Measurements from ENCODE around the gene MED23. TPM values are rescaled to one million over a fixed set of nuclear protein-coding genes. Genes with fewer than 3 reads are reported as not detected.
"Not testable (repeated sequence)": the region's sequence is repeated elsewhere in the genome, so short reads cannot be mapped to it uniquely, and the experiment has no call there.

Gene MED23
- total and polyA plus RNA-seq, 7 experiments from 2014 or later: 11.1 to 59.1 (median 50.1) TPM

DNA sequence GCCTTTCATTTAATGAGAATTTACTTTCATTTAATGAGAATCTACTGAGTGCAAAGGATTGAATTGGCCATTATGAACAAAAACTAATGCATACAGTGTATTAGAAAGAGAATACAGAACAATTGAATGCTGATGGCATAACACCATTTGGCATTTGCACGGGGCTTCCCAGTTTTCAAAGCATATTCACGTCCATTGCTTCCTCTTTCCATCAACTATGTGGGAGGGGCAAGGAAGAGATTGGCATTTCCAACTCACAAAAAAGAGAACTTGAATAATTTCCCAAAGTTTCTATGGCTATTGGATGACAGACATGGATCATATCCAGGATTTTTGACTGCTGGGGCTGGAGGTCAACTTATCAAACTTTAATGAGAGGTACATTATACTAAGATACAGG lies 78.2 kb downstream of the MED23 start:
- Histone ChIP-seq H3K27ac (ENCODE audit: low read depth, low read length) (no peak overlapping the region), H3K4me1 (ENCODE audit: control insufficient read depth in 2 of 2, insufficient read depth in 2 of 2, low read length in 2 of 2) (no peaks in the 10 kb centered on the region), H3K4me3 (ENCODE audit: low read length) (no peak overlapping the region), H3K9me3 (ENCODE audit: control insufficient read depth in 2 of 3, low read length in 3 of 3) (no peaks in the 10 kb centered on the region), H3K27me3 (ENCODE audit: control insufficient read depth in 2 of 2, insufficient read depth in 2 of 2, low read length in 2 of 2) (no peaks in the 10 kb centered on the region), H3K36me3 (ENCODE audit: control insufficient read depth in 2 of 3, insufficient read depth in 3 of 3, low read length in 3 of 3) (no peaks in the 10 kb centered on the region)
- DNase-seq (no peak), ATAC-seq (no peak)
- intact Hi-C loops (cut with micrococcal nuclease): no loop called here
- ChIA-PET CTCF (no interaction called here), POLR2A (no interaction called here)
- no peaks in the 10 kb centered on the region for H3K36me3 Mint-ChIP-seq
- H3K4me3 Mint-ChIP-seq: no peak overlapping the region
- H3K4me1 Mint-ChIP-seq: no peaks in the 10 kb centered on the region
- H3K27me3 Mint-ChIP-seq: peaks cover 0 to 12% (median 2%) of the 10 kb centered on the region in 5 donors
- H3K9me3 Mint-ChIP-seq: no peaks in the 10 kb centered on the region
- no peak overlapping the region for H3K27ac Mint-ChIP-seq

DNA sequence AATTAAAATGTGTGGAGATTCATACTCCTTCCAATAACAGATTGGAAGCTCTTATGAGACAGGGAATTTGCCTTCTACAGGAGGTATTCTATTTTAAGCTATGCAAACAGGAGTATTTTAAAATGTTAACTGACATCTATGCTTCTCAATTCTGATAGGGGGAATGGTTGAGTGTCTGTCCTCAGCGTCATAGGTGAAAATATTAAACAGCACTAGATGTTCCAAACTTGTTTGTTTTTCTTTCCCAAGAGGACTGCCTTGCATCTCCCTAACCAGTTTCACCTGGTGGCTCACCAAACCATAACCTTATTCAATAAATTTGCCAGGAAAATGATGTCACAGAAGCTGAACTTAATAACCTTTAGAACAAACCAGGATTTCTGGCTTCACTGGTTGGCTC lies 79.6 kb downstream of the MED23 start:
- POLR2A ChIA-PET: no interaction called here
- intact Hi-C loops (cut with micrococcal nuclease): no loop called here

DNA sequence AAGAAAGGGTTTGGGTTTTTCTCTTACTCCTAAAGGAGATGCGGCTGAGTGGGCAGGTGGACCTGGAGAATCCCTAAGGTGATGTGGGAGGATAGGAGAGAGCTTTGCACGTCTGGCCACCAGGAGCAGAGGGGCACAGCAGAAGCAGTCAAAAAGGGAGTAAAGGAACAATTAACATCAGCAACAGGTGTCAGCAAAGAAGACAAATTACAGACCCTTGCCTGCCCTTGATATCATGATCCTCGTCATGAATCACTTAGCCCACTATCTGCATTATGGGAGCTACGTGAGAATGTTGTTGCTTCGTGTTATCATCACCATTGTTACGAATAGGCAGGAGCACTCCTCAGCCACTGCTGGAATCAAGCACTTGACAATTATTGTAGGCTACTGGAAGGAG lies 80.6 kb downstream of the MED23 start:
- Mint-ChIP-seq H3K36me3 (no peaks in the 10 kb centered on the region), H3K27ac (no peak overlapping the region), H3K4me3 (no peak overlapping the region), H3K4me1 (no peaks in the 10 kb centered on the region), H3K9me3 (no peaks in the 10 kb centered on the region), H3K27me3 (peaks cover 0 to 22% (median 0%) of the 10 kb centered on the region in 5 donors)
- ATAC-seq: no peak
- intact Hi-C loops (cut with micrococcal nuclease): no loop called here
- ChIA-PET CTCF (no interaction called here), POLR2A (no interaction called here)
- DNase-seq: no peak
- no peak overlapping the region for H3K4me3 ChIP-seq (ENCODE audit: low read length)
- no peaks in the 10 kb centered on the region for H3K4me1 ChIP-seq (ENCODE audit: control insufficient read depth in 2 of 2, insufficient read depth in 2 of 2, low read length in 2 of 2)
- no peaks in the 10 kb centered on the region for H3K36me3 ChIP-seq (ENCODE audit: control insufficient read depth in 2 of 3, insufficient read depth in 3 of 3, low read length in 3 of 3)
- no peaks in the 10 kb centered on the region for H3K9me3 ChIP-seq (ENCODE audit: control insufficient read depth in 2 of 3, low read length in 3 of 3)
- no peaks in the 10 kb centered on the region for H3K27me3 ChIP-seq (ENCODE audit: control insufficient read depth in 2 of 2, insufficient read depth in 2 of 2, low read length in 2 of 2)
- no peak overlapping the region for H3K27ac ChIP-seq (ENCODE audit: low read depth, low read length)

More for the DNA sequence above, 79.6 kb downstream of the MED23 start:
- Histone ChIP-seq H3K4me1 (ENCODE audit: control insufficient read depth in 2 of 2, insufficient read depth in 2 of 2, low read length in 2 of 2) (no peaks in the 10 kb centered on the region), H3K4me3 (ENCODE audit: low read length) (no peak overlapping the region), H3K27me3 (ENCODE audit: control insufficient read depth in 2 of 2, insufficient read depth in 2 of 2, low read length in 2 of 2) (no peaks in the 10 kb centered on the region), H3K9me3 (ENCODE audit: control insufficient read depth in 2 of 3, low read length in 3 of 3) (no peaks in the 10 kb centered on the region), H3K36me3 (ENCODE audit: control insufficient read depth in 2 of 3, insufficient read depth in 3 of 3, low read length in 3 of 3) (no peaks in the 10 kb centered on the region), H3K27ac (ENCODE audit: low read depth, low read length) (no peak overlapping the region)
- H3K4me1 Mint-ChIP-seq: no peaks in the 10 kb centered on the region
- CTCF ChIA-PET: interaction anchor here (0.7 kb wide), 1 partner anchor 362 kb away, joined by 3 read pairs; no protein-coding TSS in a partner anchor
- H3K27me3 Mint-ChIP-seq: peaks cover 0 to 19% (median 0%) of the 10 kb centered on the region in 5 donors
- H3K27ac Mint-ChIP-seq: no peak overlapping the region
- no peaks in the 10 kb centered on the region for H3K36me3 Mint-ChIP-seq
- DNase-seq (no peak), ATAC-seq (no peak)
- no peaks in the 10 kb centered on the region for H3K9me3 Mint-ChIP-seq
- no peak overlapping the region for H3K4me3 Mint-ChIP-seq

DNA sequence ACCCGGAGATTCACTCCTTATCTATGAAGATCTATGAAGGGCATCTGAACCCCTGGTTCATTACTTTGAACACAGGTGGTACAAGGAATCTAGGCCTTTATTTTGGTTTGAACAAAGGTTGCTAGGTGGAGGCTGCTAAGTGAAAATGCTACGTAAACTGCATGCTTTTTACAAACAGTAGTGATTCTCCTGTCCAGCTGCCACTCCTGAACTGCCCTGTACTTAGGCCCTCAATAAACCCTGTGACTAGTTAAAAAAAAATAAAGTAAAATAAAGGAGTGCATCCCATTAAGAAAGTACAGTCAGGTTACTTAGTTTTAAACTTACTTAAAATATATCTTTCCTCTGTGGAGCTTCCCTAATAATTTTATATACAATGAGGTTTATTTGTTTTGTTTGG lies 82.7 kb downstream of the MED23 start:
- Histone ChIP-seq H3K4me1 (ENCODE audit: control insufficient read depth in 2 of 2, insufficient read depth in 2 of 2, low read length in 2 of 2) (no peaks in the 10 kb centered on the region), H3K27me3 (ENCODE audit: control insufficient read depth in 2 of 2, insufficient read depth in 2 of 2, low read length in 2 of 2) (no peaks in the 10 kb centered on the region), H3K27ac (ENCODE audit: low read depth, low read length) (no peak overlapping the region), H3K4me3 (ENCODE audit: low read length) (no peak overlapping the region), H3K36me3 (ENCODE audit: control insufficient read depth in 2 of 3, insufficient read depth in 3 of 3, low read length in 3 of 3) (no peaks in the 10 kb centered on the region), H3K9me3 (ENCODE audit: control insufficient read depth in 2 of 3, low read length in 3 of 3) (no peaks in the 10 kb centered on the region)
- Mint-ChIP-seq H3K4me1 (no peaks in the 10 kb centered on the region), H3K36me3 (no peaks in the 10 kb centered on the region), H3K9me3 (peaks cover 0 to 2% (median 0%) of the 10 kb centered on the region in 11 donors), H3K27me3 (peaks cover 0 to 26% (median 0%) of the 10 kb centered on the region in 5 donors), H3K27ac (no peak overlapping the region), H3K4me3 (no peak overlapping the region)
- CTCF ChIA-PET: interaction anchor here (0.6 kb wide), 1 partner anchor 1221 kb away, joined by 4 read pairs; no protein-coding TSS in a partner anchor
- intact Hi-C loops (cut with micrococcal nuclease): no loop called here
- POLR2A ChIA-PET: interaction anchor here (0.6 kb wide), 1 partner anchor 13 kb away, joined by 4 read pairs; no protein-coding TSS in a partner anchor
- no peak for DNase-seq
- no peak for ATAC-seq

DNA sequence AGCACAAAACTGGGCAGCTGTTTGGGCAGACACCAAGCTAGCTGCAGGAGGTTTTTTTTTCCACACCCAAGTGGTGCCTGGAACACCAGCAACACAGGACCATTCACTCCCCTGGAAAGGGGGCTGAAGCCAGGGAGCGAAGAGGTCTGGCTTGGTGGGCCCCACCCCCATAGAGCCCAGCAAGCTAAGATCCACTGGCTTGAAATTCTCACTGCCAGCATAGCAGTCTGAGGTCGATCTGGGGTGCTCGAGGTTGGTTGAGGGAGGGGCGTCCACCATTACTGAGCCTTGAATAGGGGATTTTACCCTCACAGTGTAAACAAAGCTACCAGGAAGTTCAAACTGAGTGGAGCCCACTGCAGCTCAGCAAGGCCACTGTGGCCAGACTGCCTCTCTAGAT lies 89.4 kb downstream of the MED23 start:
- intact Hi-C loops (cut with micrococcal nuclease); H3K36me3 Mint-ChIP-seq: not testable (repeated sequence)

DNA sequence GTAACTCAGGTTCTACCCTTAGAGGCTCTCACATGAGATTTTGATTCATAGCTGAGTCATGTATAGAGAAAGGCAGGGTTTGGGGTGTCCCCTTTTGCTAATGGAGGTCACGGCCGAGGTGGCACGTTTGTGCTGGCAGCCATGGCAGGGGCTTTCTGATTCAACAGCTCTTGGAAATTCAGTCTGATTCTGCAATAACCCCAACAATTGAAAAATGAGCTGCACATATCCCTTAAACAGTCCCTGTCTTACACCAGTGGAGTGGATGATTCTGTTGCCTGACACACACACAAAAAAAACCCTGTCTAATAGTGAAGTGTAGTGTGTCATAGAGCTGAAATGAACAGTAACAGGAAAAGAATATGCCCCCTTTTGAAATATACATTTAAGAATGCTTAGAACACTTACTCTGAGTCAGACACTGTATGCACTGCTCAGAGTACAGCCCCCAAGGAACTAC lies 95.4 kb downstream of the MED23 start:
- H3K4me1 Mint-ChIP-seq: peaks cover 31 to 71% (median 62%) of the 10 kb centered on the region in 7 donors
- intact Hi-C loops (cut with micrococcal nuclease): loop anchor here (1.0 to 5.0 kb wide), 6 partner anchors 72 to 470 kb away; partner anchors contain the start of gene EPB41L2 (in 2 of the 2)

More for the DNA sequence above, 89.4 kb downstream of the MED23 start:
- not testable (repeated sequence) for H3K27ac Mint-ChIP-seq; H3K4me1 ChIP-seq (ENCODE audit: control insufficient read depth in 2 of 2, insufficient read depth in 2 of 2, low read length in 2 of 2); H3K9me3 Mint-ChIP-seq; H3K36me3 ChIP-seq (ENCODE audit: control insufficient read depth in 2 of 3, insufficient read depth in 3 of 3, low read length in 3 of 3); DNase-seq; H3K27me3 ChIP-seq (ENCODE audit: control insufficient read depth in 2 of 2, insufficient read depth in 2 of 2, low read length in 2 of 2); H3K4me3 ChIP-seq (ENCODE audit: low read length); H3K27ac ChIP-seq (ENCODE audit: low read depth, low read length); ATAC-seq; H3K4me3 Mint-ChIP-seq; H3K9me3 ChIP-seq (ENCODE audit: control insufficient read depth in 2 of 3, low read length in 3 of 3)
- H3K27me3 Mint-ChIP-seq: peaks cover 0 to 22% (median 4%) of the 10 kb centered on the region in 5 donors
- ChIA-PET POLR2A (interaction anchor here (0.6 kb wide), 1 partner anchor 324 kb away, joined by 4 read pairs; no protein-coding TSS in a partner anchor), CTCF (interaction anchor here (0.9 to 1.2 kb wide), 4 partner anchors 356 to 654 kb away, joined by 3 read pairs; no protein-coding TSS in a partner anchor)
- H3K4me1 Mint-ChIP-seq: peaks cover 2 to 11% (median 6%) of the 10 kb centered on the region in 7 donors

More for the DNA sequence above, 95.4 kb downstream of the MED23 start:
- Mint-ChIP-seq H3K9me3 (peaks cover 0 to 3% (median 0%) of the 10 kb centered on the region in 11 donors), H3K4me3 (peak overlapping the region in 4 of 10 donors; percentile 7 to 49 (median 24)), H3K36me3 (peaks cover 0 to 9% (median 0%) of the 10 kb centered on the region in 5 donors), H3K27ac (peak overlapping the region; percentile 1 to 94 (median 85)), H3K27me3 (peaks cover 0 to 23% (median 4%) of the 10 kb centered on the region in 5 donors)
- peak overlapping the region; percentile 51 for H3K27ac ChIP-seq (ENCODE audit: low read depth, low read length)
- DNase-seq (peak in 1 of 9 donors; percentile 34), ATAC-seq (peak; percentile 31)
- no peaks in the 10 kb centered on the region for H3K36me3 ChIP-seq (ENCODE audit: control insufficient read depth in 2 of 3, insufficient read depth in 3 of 3, low read length in 3 of 3)
- ChIA-PET CTCF (interaction anchor here (0.6 to 6.3 kb wide), 18 partner anchors 10 to 648 kb away, joined by 3 to 78 read pairs (median 4); partner anchors contain the start of gene MED23), POLR2A (interaction anchor here (0.6 to 6.6 kb wide), 10 partner anchors 8 to 349 kb away, joined by 3 to 88 read pairs (median 8); no protein-coding TSS in a partner anchor)
- H3K4me3 ChIP-seq (ENCODE audit: low read length): no peak overlapping the region
- peaks cover 4 to 34% of the 10 kb centered on the region in 2 donors for H3K4me1 ChIP-seq (ENCODE audit: control insufficient read depth in 2 of 2, insufficient read depth in 2 of 2, low read length in 2 of 2)
- H3K9me3 ChIP-seq (ENCODE audit: control insufficient read depth in 2 of 3, low read length in 3 of 3): no peaks in the 10 kb centered on the region
- H3K27me3 ChIP-seq (ENCODE audit: control insufficient read depth in 2 of 2, insufficient read depth in 2 of 2, low read length in 2 of 2): no peaks in the 10 kb centered on the region

All from naive thymus-derived CD4-positive, alpha-beta T cell (primary cell).